GM12875 (cell line): Measurements from ENCODE around the gene ZFYVE27.

Experiments used
- H3K4me3 ChIP-seq: one replicate; pipeline ENCODE4 v1.5.1; 2011; ENCODE audit warnings: low read depth, low read length, control low read depth
- CTCF ChIP-seq: IDR thresholded peaks from 2 replicates; pipeline ENCODE4 v1.5.1; 2011; ENCODE audit warnings: low read depth, mild to moderate bottlenecking, control low read depth, inconsistent platforms, low read length, moderate library complexity, borderline replicate concordance; ENCODE audit not compliant: insufficient read depth

The ZFYVE27 gene

GRCh38 chr10:97798958-97799610 lies 62.2 kb downstream of the ZFYVE27 start:
- no peak overlapping the region for H3K4me3 ChIP-seq
- no peak for TF ChIP-seq CTCF

GRCh38 chr10:97800474-97800873 lies 63.5 kb downstream of the ZFYVE27 start:
- no peak for TF ChIP-seq CTCF
- H3K4me3 ChIP-seq: no peak overlapping the region

GRCh38 chr10:97801422-97801821 lies 64.5 kb downstream of the ZFYVE27 start:
- H3K4me3 ChIP-seq: no peak overlapping the region
- no peak for TF ChIP-seq CTCF

GRCh38 chr10:97805096-97805884 lies 68.4 kb downstream of the ZFYVE27 start:
- H3K4me3 ChIP-seq: no peak overlapping the region
- TF ChIP-seq CTCF: no peak

GRCh38 chr10:97805949-97806348 lies 69.0 kb downstream of the ZFYVE27 start:
- no peak for TF ChIP-seq CTCF

GRCh38 chr10:97810446-97810845 lies 73.5 kb downstream of the ZFYVE27 start:
- H3K4me3 ChIP-seq: no peak overlapping the region
- no peak for TF ChIP-seq CTCF

More at GRCh38 chr10:97805949-97806348, 69.0 kb downstream of the ZFYVE27 start:
- no peak overlapping the region for H3K4me3 ChIP-seq
